HG02763 (cell line): ENCODE data around the gene GRK5.

Source experiments
- ATAC-seq: cut with Tn5 transposase; IDR thresholded peaks from one replicate; pipeline ENCODE4 v1.9.1; 2021; ENCODE audit warnings: mild to moderate bottlenecking, moderate library complexity; ENCODE audit not compliant: unreplicated experiment

GRK5 gene

GRCh38 chr10:119496273-119496672 is 288.9 kb downstream of the GRK5 start:
- ATAC-seq, result peak; percentile 89

GRCh38 chr10:119497243-119497642 is 289.9 kb downstream of the GRK5 start:
- no peak for ATAC-seq

- no peak for ATAC-seq
Observed at GRCh38 chr10:119498889-119499676, 291.7 kb downstream of the GRK5 start.

GRCh38 chr10:119499677-119500002 is 292.3 kb downstream of the GRK5 start:
- no peak for ATAC-seq

- ATAC-seq, result no peak
Observed at GRCh38 chr10:119500123-119500795, 292.9 kb downstream of the GRK5 start.

GRCh38 chr10:119500821-119501220 is 293.4 kb downstream of the GRK5 start:
- ATAC-seq, result no peak

- ATAC-seq, result no peak
Observed at GRCh38 chr10:119501690-119502089, 294.3 kb downstream of the GRK5 start.

- ATAC-seq, result peak; percentile 60
Observed at GRCh38 chr10:119502209-119502608, 294.8 kb downstream of the GRK5 start.

GRCh38 chr10:119502618-119503155 is 295.3 kb downstream of the GRK5 start:
- ATAC-seq, result no peak

- no peak for ATAC-seq
Observed at GRCh38 chr10:119503821-119504220, 296.4 kb downstream of the GRK5 start.

GRCh38 chr10:119504651-119505050 is 297.3 kb downstream of the GRK5 start:
- ATAC-seq, result no peak

- ATAC-seq, result no peak
Observed at GRCh38 chr10:119505131-119505551, 297.8 kb downstream of the GRK5 start.
